HL-60 (cell line): Measurements from ENCODE around the gene CXCR5.

Experiments used
- DNase-seq, 2 experiments: peaks; one replicate each; pipeline ENCODE4 v3.0.0-alpha.2; 2010 to 2020; ENCODE audit warnings: low read depth in 1 of 2, low spot score in 1 of 2
- H3K27ac ChIP-seq: fragments of 250-450 bp; sonication (Bioruptor Pico); replicated peaks from 2 replicates; pipeline ENCODE4 v1.5.1; 2020; ENCODE audit warnings: mild to moderate bottlenecking, moderate library complexity
- H3K27me3 ChIP-seq: fragments of 250-450 bp; sonication (Bioruptor Pico); 2 replicates; pipeline ENCODE4 v1.5.1; 2021; ENCODE audit warnings: mild to moderate bottlenecking, moderate library complexity; ENCODE audit not compliant: insufficient read depth, poor library complexity, severe bottlenecking
- H3K4me3 ChIP-seq: replicated peaks from 2 replicates; pipeline ENCODE4 v1.5.1; 2011; ENCODE audit warnings: mild to moderate bottlenecking, control low read depth, low read length; ENCODE audit not compliant: insufficient read depth
- CTCF ChIP-seq: IDR thresholded peaks from one replicate; pipeline ENCODE4 v1.5.1; 2011; ENCODE audit warnings: low read length, control low read depth, inconsistent platforms; ENCODE audit not compliant: insufficient read depth
- GABPA ChIP-seq: IDR thresholded peaks from 2 replicates; pipeline ENCODE4 v1.6.1; 2012; ENCODE audit warnings: low read depth
- POLR2AphosphoS5 ChIP-seq: IDR thresholded peaks from 2 replicates; pipeline ENCODE4 v1.6.1; 2012; ENCODE audit warnings: low read depth
- REST ChIP-seq: IDR thresholded peaks from 2 replicates; pipeline ENCODE4 v1.6.1; 2012; ENCODE audit warnings: low read depth; ENCODE audit not compliant: insufficient replicate concordance
- SPI1 ChIP-seq: IDR thresholded peaks from 2 replicates; pipeline ENCODE4 v1.6.1; 2012; ENCODE audit warnings: low read depth, mild to moderate bottlenecking, borderline replicate concordance

The CXCR5 gene

GRCh38 chr11:118885831-118886565, 2.3 kb downstream of the CXCR5 start:
- TF ChIP-seq SPI1 (peak; percentile 68; the same call in 1 of the 2 replicates), GABPA (no peak), POLR2AphosphoS5 (no peak)
- no peak overlapping the region for H3K4me3 ChIP-seq
- no peak for DNase-seq
- H3K27ac ChIP-seq: no peak overlapping the region
- H3K27me3 ChIP-seq: no peaks in the 10 kb centered on the region

GRCh38 chr11:118886681-118887111, 3.0 kb downstream of the CXCR5 start:
- no peaks in the 10 kb centered on the region for H3K27me3 ChIP-seq
- H3K4me3 ChIP-seq: no peak overlapping the region
- peak in 1 of 2 experiments; percentile 69 for DNase-seq
- TF ChIP-seq CTCF: no peak
- no peak for TF ChIP-seq SPI1
- TF ChIP-seq POLR2AphosphoS5: no peak
- TF ChIP-seq GABPA: no peak
- no peak for TF ChIP-seq REST
- no peak overlapping the region for H3K27ac ChIP-seq

- H3K27me3 ChIP-seq: no peaks in the 10 kb centered on the region
- TF ChIP-seq GABPA (no peak), REST (no peak), CTCF (no peak), POLR2AphosphoS5 (no peak), SPI1 (no peak)
- DNase-seq: no peak
- H3K27ac ChIP-seq: no peak overlapping the region
- H3K4me3 ChIP-seq: no peak overlapping the region
These were observed 3.5 kb downstream of the CXCR5 start for GRCh38 chr11:118887206-118887605.

GRCh38 chr11:118888398-118888797, 4.7 kb downstream of the CXCR5 start:
- no peak overlapping the region for H3K27ac ChIP-seq
- TF ChIP-seq GABPA (no peak), SPI1 (no peak), CTCF (no peak), REST (no peak), POLR2AphosphoS5 (no peak)
- DNase-seq: no peak
- no peaks in the 10 kb centered on the region for H3K27me3 ChIP-seq
- no peak overlapping the region for H3K4me3 ChIP-seq
